Breast epithelium (tissue), 4 donors: ENCODE results near the gene FSTL5. TPM values are rescaled to one million over a fixed set of nuclear protein-coding genes. Genes with fewer than 3 reads are reported as not detected.

ENCODE experiments used
- DNase-seq, 2 donors: peaks; one replicate each; pipeline ENCODE4 v3.0.0-alpha.2; 2019; ENCODE audit warnings: low spot score in 2 of 2
- H3K27ac ChIP-seq, 2 donors: fragments of 200-600 bp; sonication (generic) in 1 of 2; one replicate each; pipeline ENCODE4 v1.5.1; 2016 to 2019; ENCODE audit warnings: mild to moderate bottlenecking in 1 of 2
- H3K27me3 ChIP-seq, 2 donors: fragments of 200-600 bp; sonication (generic) in 1 of 2; one replicate each; pipeline versions ENCODE4 v1.5.1 to v1.6.0; 2017 to 2019; ENCODE audit warnings: control low read depth in 1 of 2, mild to moderate bottlenecking in 1 of 2
- H3K36me3 ChIP-seq: fragments of 200-600 bp; one replicate; pipeline ENCODE4 v1.5.1; 2019
- H3K4me1 ChIP-seq, 2 donors: fragments of 200-600 bp; sonication (generic); one replicate each; pipeline ENCODE4 v1.5.1; 2016 to 2019; ENCODE audit warnings: control low read depth in 1 of 2
- H3K4me3 ChIP-seq, 3 donors: fragments of 200-600 bp; sonication (generic); 1 replicate in 2 of 3; 2 replicates in 1 of 3; pipeline ENCODE4 v1.5.1; 2016 to 2019; ENCODE audit warnings: mild to moderate bottlenecking in 3 of 3, moderate library complexity in 2 of 3
- H3K9me3 ChIP-seq, 2 donors: fragments of 200-600 bp; sonication (generic) in 1 of 2; one replicate each; pipeline ENCODE4 v1.5.1; 2016 to 2019; ENCODE audit warnings: control low read depth in 1 of 2
- POLR2A ChIP-seq: fragments of 450-650 bp; IDR thresholded peaks from one replicate; pipeline ENCODE4 v1.6.1; 2016; ENCODE audit warnings: antibody characterized with exemption, mild to moderate bottlenecking, moderate library complexity
- POLR2AphosphoS5 ChIP-seq, 3 donors: sonication (generic); formaldehyde crosslinking; IDR thresholded peaks; one replicate each; pipeline ENCODE4 v1.6.1; 2017; ENCODE audit warnings: antibody characterized with exemption in 3 of 3
- intact Hi-C: fragments of 100-400 bp; cut with DNase I; formaldehyde crosslinking; loops from one replicate; pipeline ENCODE4 v1.15.1; 2023; ENCODE audit warnings: low total_unique reads
- total RNA-seq, 3 donors: library from RNA; depleted of rRNA; stranded (reverse); fragments of >200 nt; gene quantifications; one replicate each; pipeline ENCODE4 v1.1.0, GENCODE V29; 2016
- TF ChIP-seq, protein P1 (sequence below), 3 donors: fragments of 450-650 bp; IDR thresholded peaks; one replicate each; pipeline ENCODE4 v1.5.1; 2016 to 2017; ENCODE audit warnings: antibody characterized with exemption in 3 of 3, mild to moderate bottlenecking in 3 of 3, moderate library complexity in 3 of 3

The FSTL5 gene
- total RNA-seq, 3 donors from 2014 or later = not detected

DNA sequence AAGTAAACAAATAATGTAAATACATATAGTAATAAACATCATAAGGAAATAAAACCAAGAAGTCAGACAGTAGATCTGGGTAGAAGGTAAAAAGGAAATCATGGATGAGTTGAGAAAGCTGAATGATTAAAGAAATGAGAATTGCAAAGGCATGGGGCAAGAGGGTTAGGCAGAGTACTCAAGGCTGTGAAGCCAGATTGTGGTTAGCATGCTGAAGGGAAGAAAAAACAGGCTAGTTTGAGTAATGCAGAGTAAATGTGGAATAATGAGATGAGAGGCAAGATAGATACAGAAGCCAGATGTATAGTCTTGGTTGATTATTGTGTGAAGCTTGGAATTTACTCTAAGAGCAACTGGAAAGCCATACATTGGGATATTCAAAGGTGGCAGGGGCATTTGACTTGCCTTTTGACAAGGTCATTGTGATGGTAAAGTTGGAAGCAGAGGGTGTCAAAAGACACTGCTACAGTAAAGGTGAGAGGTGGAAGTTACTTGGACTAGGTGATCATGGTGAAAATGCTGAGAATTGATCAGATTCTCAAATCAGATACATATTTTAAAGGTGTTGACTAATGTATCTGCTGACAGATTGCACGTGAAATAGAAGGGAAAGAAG, 307.0 kb downstream of the FSTL5 start:
- H3K27me3 ChIP-seq = no peaks in the 10 kb centered on the region
- H3K36me3 ChIP-seq = no peaks in the 10 kb centered on the region
- no peak overlapping the region for H3K4me3 ChIP-seq
- intact Hi-C loops = no loop called here
- TF ChIP-seq POLR2A (no peak), POLR2AphosphoS5 (IDR thresholded peaks at IDR 0.05) (no peak)
- TF ChIP-seq, protein P1, sequence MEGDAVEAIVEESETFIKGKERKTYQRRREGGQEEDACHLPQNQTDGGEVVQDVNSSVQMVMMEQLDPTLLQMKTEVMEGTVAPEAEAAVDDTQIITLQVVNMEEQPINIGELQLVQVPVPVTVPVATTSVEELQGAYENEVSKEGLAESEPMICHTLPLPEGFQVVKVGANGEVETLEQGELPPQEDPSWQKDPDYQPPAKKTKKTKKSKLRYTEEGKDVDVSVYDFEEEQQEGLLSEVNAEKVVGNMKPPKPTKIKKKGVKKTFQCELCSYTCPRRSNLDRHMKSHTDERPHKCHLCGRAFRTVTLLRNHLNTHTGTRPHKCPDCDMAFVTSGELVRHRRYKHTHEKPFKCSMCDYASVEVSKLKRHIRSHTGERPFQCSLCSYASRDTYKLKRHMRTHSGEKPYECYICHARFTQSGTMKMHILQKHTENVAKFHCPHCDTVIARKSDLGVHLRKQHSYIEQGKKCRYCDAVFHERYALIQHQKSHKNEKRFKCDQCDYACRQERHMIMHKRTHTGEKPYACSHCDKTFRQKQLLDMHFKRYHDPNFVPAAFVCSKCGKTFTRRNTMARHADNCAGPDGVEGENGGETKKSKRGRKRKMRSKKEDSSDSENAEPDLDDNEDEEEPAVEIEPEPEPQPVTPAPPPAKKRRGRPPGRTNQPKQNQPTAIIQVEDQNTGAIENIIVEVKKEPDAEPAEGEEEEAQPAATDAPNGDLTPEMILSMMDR (IDR thresholded peaks at IDR 0.05) = no peak
- no peak for DNase-seq
- no peak overlapping the region for H3K27ac ChIP-seq
- no peaks in the 10 kb centered on the region for H3K4me1 ChIP-seq
- H3K9me3 ChIP-seq = no peaks in the 10 kb centered on the region

DNA sequence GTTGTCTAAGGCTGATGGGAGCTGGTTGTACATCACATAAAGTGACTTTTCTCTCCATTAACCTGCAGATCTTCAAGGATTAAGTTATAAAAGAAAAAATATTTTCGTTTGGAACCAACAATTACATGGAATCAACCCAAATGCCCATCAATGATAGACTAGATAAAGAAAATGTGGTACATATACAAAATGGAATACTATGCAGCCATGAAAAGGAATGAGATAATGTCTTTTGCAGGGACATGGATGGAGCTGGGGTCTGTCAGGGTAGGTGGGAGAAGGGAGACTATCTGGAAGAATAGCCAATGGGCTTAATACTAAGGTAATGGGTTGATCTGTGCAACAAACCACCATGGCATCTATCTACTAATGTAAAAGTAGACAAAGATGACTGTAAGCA, 313.2 kb downstream of the FSTL5 start:
- Histone ChIP-seq H3K27me3 (no peaks in the 10 kb centered on the region), H3K9me3 (peaks cover 0 to 7% of the 10 kb centered on the region in 2 donors), H3K27ac (no peak overlapping the region), H3K4me3 (no peak overlapping the region), H3K4me1 (no peaks in the 10 kb centered on the region), H3K36me3 (no peaks in the 10 kb centered on the region)
- intact Hi-C loops = no loop called here
- no peak for DNase-seq
- TF ChIP-seq POLR2A = no peak
- TF ChIP-seq POLR2AphosphoS5 (IDR thresholded peaks at IDR 0.05) = no peak
- TF ChIP-seq, protein P1 (IDR thresholded peaks at IDR 0.05) = no peak

DNA sequence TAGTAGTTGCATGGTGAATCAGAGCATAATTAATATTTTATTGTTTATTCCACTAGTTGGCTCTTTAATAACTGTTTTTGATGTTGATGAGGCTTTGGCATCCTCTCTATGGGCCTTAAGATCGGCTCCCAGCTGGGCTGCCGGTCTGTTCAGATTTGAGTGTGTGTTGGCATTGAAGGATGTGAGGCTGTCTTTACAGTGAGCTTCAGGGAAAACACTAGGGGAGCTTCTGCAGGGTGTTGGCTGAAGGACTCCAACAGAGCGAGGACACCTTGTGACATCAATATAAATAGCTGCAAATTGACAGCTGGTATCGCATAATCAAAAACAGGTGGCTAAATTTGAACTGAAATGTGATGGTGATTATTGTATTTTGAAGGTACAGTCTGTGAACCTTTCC, 322.0 kb downstream of the FSTL5 start:
- Histone ChIP-seq H3K4me3 (no peak overlapping the region), H3K4me1 (no peaks in the 10 kb centered on the region), H3K27me3 (no peaks in the 10 kb centered on the region), H3K36me3 (no peaks in the 10 kb centered on the region), H3K9me3 (no peaks in the 10 kb centered on the region), H3K27ac (no peak overlapping the region)
- no peak for DNase-seq
- intact Hi-C loops = no loop called here
- TF ChIP-seq, protein P1 (IDR thresholded peaks at IDR 0.05) = no peak
- TF ChIP-seq POLR2AphosphoS5 (IDR thresholded peaks at IDR 0.05) = no peak
- no peak for TF ChIP-seq POLR2A

DNA sequence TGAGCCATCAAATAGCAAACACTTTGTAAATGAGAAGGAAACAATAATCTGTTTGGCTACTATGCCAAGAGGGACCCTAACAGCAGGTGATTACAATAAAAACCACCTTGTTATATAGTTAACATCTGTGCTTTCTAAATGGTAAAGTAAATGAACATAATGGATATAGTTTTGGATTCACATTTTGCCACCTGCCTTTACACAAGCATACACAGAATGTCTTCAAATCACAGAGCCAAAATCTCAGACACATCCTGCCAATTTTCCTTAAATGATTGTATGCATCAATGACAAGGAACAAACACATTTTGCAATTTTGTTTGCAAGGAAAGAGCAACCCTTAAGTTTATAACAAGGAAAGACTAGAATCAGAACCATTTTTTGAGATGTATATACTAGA, 334.2 kb downstream of the FSTL5 start:
- no peaks in the 10 kb centered on the region for H3K36me3 ChIP-seq
- TF ChIP-seq POLR2AphosphoS5 (IDR thresholded peaks at IDR 0.05) = no peak
- TF ChIP-seq, protein P1 (IDR thresholded peaks at IDR 0.05) = no peak
- no peak for TF ChIP-seq POLR2A

DNA sequence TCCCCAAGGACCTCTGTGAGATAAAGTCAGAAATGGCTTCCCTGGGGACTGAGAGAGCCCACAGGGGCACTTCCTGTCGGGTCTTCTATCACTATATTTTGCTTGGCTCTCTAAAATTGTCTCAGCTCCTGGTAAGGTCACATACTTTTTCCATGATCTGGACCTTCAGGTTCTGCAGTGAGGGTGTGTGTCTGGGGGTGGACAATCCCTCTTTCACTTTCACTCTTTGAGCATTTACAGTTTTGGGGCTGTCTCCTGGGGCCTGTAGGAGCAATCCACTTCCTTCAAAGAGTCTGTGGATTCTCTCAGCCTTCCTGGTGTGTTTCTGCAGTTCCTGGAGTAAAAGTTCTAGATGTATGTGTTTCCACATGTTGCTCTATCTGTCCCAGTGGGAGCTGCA, 335.7 kb downstream of the FSTL5 start:
- no peaks in the 10 kb centered on the region for H3K27me3 ChIP-seq
- DNase-seq = no peak
- H3K36me3 ChIP-seq = no peaks in the 10 kb centered on the region
- peaks cover under 1 to 7% of the 10 kb centered on the region in 2 donors for H3K9me3 ChIP-seq
- no peak overlapping the region for H3K27ac ChIP-seq
- H3K4me3 ChIP-seq = no peak overlapping the region
- H3K4me1 ChIP-seq = no peaks in the 10 kb centered on the region
- TF ChIP-seq POLR2AphosphoS5 (IDR thresholded peaks at IDR 0.05) = no peak
- TF ChIP-seq, protein P1 (IDR thresholded peaks at IDR 0.05) = no peak
- intact Hi-C loops = no loop called here

More for the DNA sequence above, 334.2 kb downstream of the FSTL5 start:
- no peaks in the 10 kb centered on the region for H3K27me3 ChIP-seq
- no peaks in the 10 kb centered on the region for H3K4me1 ChIP-seq
- no peaks in the 10 kb centered on the region for H3K9me3 ChIP-seq
- no peak overlapping the region for H3K27ac ChIP-seq
- no peak overlapping the region for H3K4me3 ChIP-seq
- intact Hi-C loops = no loop called here
- no peak for DNase-seq
